Measurements from ENCODE around the gene NKPD1.

The NKPD1 gene

DNA sequence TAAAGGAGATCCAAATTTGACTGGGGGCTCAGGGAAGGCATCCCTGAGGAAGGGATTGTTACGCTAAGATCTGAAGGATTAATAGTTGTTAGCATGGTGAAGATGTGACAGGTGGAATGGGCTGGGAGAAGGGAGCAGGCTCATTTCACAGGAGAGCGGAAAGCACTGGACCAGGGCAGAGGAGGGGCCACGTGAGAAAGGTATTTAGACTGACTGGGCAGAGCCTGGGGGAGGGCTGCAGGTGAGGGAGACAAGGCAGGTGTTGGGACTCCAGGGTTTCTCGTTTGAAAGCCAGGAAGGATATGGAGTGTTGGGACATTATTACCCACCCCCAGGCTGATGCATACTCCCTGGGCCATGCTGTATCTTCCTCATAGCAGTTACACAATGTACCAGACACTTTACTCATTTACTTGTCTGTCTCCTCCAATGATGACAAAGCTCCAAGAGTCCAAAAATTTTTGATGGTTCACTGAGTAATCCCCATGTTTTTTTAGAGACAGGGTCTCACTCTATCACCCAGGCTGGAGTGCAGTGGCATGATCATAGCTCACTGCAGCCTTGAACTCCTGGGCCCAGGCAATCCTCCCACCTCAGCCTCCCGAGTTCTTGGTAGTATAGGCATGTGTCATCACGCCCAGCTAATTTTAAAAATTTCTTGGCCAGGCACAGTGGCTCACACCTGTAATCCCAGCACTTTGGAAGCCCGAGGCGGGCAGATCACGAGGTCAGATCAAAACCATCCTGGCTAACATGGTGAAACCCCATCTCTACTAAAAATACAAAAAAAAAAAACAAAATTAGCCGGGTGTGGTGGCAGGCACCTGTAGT is 14.9 kb upstream of the NKPD1 start:
- no peak for DNase-seq (ENCODE audit: low spot score)

DNA sequence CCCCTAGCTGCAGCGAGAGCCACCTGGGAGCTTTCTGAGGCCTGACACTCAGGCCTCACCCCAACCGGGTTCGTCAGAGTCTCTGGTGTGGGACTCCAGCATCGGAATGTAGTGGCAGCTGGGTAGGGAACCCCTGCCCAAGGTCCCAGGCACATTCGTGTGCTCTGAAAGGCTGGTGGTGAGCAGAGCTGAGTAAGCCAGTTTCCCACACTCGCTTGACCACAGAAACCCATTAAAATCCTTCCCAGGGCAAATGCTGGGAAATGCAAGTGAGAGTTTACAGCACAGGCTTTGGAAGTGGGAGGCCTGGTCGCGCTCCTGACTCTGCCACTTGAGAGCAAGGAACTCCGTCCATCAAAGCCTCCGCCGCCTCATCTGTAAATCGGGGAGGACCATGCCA is 13.0 kb upstream of the NKPD1 start:
- DNase-seq (ENCODE audit: low spot score) = no peak

DNA sequence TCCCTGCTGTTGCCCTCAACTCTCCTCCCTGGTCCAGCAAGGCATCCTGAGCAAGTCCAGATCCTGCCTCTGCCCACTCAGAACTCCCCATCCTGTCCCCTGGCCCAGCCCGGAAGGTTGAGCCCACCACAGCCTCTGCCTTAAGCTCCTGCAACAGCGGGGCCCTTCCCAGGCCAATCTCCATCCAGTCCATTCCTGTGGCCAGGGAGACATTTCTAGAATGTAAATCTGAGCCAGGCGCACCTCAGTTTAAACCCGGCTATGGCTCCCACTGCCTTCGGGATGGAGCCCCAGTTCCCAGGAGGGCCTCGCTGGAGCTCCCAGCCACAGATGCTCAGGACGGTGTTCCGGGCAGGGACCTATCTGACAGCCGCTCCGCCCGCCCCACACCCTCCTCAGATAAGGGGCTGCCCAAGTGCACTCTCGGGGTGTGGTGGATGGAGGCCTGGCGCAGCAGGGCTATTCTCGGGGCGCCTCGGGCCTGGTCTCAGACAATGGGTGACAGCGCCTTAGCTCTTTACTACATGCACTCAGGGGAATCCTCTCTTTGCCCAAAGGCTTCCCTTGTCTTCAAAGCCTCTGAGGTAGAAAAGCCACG is 11.9 kb upstream of the NKPD1 start:
- DNase-seq (ENCODE audit: low spot score) = no peak

DNA sequence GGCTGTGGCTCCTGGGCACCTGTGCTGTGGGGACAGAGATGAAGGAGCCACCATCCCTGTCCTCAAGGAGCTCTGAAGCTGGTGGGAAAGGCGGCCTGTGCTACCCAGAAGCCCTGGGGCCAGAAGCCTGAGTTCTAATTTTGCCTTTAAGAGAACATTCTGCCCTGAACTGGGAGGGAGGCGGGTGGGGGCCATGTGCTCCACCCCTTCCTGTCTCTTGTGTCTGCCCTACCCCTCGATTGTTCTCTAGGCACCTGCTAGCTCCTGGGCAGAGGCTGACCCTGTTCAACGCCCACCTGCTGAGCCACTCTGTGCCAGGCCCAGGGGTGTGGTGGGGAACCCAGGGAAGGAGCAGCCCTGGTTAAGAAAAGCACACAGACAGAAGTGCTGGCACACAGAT is 11.4 kb upstream of the NKPD1 start:
- DNase-seq (ENCODE audit: low spot score) = peak; percentile 52

DNA sequence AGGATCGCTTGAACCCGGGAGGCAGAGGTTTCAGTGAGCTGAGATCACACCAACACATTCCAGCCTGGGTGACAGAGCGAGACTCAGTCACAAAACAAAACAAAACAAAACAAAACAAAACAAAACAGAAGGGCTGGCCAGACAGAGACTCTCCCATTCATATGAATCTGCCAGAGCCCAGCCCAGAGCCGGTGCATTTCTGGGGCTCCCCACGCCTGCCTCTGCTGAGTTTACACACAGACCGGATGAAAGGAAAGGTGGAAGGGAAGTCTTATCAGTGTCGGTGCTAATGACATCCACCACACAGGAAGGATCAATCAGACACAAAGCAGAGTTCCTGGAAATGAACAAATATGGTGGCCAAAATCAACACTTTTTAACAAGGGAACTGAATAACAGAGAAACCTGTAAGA is 10.4 kb upstream of the NKPD1 start:
- peak; percentile 83 for DNase-seq (ENCODE audit: low spot score)

DNA sequence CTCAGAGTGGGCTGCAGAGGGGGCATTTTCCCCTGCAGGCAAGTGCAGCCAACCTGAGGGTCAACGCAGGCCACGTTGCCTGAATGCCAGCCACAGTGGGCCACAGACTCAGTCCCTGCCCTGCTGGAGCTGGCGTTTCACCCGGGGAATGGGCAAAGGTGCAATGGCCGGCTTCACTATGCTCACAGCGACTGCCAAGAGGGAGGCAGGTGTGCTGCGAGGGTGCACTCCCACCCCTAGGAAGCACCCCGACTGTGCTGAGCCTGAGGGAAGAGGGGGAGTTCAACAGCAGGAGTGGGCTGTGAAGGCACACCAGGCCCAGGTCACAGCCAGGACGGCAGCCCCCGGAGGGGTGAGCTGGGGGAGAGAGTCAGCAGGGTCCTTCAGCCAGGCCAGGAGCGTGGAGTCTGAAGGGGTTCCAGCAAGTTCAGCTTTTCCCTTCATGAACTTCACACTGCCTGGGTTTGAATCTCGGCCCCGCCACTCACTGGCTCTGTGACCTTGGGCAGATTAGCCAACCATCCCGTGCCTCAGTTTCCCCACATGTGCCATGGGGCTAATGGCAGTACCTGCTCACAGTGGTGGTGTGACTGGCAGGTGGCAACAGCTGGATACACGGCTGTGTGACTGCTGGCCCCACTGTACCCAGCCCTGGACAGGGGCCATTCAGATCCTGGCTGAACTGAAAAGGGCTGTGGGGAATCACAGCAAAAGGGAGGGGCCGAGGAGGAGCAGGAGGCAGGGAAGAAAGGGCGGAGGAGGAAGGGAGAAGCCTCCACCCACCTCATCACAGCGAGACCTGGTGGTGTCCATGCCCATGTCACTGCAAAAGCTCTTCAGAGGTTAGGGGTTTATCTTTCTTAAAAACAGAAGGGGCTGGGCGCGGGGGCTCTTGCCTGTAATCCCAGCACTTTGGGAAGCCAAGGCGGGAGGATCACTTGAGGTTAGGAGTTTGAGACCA is 9.6 kb upstream of the NKPD1 start:
- no peak for DNase-seq (ENCODE audit: low spot score)

DNA sequence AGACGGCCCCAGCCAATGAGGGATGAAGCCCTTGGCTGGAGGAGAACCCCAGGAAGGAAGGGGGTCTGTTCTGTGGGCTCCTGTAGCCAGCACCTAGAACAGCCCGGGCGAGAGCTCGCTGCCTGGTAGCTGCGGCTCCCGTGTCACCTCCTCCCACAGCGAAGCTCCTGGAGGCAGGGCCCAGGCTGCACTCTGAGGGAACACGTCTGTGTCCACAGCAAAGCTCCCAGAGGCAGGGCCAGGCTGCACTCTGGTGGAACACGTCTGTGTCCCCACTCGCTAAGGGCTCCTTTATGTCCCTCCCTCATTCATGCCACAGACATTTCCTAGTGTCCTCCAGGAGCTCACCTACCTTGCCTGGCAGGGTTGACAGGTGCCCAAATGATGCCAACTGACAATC is 8.8 kb upstream of the NKPD1 start:
- DNase-seq (ENCODE audit: low spot score) = no peak

DNA sequence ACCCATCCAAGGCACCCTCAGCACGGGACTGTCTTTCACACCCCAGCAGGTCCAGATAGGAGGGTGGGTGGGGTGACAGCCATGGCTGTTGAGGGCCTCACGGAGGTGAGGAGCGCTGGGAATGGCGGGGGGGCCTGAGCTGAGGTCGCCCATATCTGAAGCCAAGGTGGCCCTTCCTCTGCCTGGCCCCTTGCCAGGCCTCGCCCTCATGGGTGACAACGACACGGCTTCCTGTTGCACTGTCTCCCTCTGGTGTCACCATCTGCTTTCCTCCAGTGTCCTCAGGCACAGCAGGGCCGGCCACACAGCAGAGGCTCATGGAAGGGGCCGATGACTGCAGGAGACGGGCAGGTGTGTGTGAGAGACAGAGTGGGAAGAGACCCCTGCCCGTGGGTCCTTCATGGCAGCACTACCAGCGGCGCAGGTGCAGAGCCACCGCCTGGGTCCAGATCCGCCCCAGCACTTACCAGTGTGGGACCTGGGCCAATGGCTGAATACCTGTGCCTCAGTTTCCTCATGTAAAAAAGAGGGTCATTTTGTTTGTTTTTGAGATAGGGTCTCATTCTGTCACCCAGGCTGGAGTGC is 8.1 kb upstream of the NKPD1 start:
- DNase-seq (ENCODE audit: low spot score) = peak; percentile 22

DNA sequence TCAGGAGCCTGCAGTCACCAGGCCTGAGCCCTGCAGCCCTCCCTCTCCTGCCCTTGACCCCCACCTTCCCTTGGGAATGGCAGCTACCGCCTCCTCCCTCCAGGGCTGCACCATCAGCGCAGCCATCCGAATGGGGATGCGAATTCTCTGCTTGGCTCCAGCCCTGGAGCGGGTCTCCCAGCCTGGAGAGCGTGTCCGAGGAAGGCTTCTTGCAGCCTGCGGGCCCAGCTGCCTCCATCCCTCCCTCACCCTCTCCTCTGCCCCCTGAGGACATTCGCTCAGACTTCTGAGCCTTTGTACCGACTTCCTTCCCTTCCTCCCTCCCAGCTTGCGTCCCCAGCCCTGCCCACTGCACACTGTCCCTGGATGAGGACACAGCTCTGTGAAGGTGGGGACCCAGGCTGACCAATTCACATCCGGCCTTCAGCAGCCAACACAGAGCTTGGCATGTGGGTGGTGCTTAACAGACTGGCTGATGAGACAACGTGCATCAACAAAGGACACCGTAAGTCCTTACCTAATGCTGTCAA is 6.0 kb upstream of the NKPD1 start:
- no peak for DNase-seq (ENCODE audit: low spot score)

DNA sequence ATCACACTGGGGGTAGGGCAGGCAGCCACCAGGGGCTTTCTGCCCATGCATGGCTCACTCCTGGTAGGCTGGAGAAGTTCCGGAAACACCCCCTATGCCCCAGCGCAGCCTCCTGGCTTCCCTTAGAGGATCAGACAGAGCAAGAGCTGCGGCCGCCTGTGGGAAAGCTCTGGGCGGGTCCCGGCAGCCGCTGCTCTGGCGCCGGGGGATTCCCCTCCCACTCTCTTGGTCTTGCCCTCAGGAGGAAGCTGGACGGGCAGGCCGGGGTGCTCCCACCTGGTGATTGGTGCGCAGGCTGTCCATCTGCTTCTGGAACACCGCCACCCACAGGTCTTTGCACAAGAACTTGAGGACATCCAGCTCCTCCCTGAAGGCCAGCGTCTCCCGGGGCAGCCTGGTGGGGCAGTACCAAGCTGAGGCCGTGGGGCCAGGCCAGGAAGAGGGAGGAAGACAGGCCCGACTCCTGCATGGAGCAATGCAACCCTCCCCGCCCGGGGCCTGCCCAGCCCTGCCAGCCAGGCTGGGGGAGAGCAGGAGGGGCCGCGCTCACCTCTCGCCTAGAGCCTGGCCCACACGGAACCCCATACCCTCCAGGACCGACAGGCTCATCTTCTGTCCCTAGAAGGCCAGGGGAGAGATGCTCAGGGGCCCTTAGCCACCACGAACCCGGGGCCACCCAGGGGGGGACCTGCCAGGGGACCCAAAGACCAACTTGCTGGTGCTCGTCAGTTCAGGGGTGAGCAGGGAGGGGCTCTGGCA is 4.0 kb upstream of the NKPD1 start:
- peak; percentile 58 for DNase-seq (ENCODE audit: low spot score)

DNA sequence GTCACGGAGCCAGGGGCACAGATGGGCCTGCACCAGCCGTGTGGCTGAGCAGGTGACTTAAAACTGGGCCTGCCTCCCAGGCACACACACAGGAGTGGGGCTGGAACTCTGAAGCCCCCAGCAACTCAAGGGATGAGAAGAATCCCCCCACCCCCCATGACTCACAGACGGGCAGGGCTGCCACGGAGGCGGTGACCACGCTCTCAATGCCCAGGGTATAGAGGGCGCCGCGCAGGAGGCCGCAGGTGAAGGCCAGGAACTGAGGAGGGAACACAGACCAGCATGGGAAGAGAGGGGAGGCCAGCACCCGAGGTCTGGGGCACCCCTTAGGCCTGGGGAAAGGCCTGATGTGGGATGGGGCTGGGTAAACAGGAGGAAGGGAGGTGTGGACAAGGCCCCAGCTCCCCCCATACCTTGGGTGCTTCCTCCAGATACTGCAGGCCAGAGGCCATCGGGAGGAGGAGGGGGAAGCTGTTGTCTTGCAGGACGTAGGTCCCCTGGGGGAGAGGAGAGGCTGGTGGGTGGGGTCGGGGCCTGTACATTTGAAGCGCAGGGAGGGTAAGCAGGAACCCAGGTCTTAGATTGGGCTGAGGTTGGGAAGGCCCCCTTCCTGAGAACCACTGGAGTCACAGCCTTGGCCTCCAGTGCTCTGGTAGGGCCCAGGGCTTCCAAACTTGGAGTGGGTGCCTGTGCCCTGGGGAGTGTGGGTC is 3.1 kb upstream of the NKPD1 start:
- no peak for DNase-seq (ENCODE audit: low spot score)

DNA sequence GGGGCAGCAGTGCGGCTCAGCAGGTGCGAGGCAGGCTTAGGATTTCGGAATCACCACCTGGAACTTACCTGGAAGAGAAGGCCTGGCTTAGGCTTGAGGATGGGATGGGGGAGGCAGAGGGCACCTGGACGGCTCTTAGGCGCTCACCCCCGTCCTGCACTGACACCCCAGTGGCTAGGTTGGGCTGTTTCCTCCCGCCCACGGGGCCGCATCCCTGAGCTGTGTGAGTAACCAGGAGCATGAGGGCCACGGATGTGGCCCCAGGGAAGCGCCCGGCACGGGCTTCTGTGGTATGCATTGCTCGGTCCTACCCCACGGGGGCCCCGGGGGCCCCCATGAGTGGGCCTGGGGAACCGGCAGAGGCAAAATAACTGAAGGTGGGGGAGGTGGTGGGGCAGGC is 2.4 kb upstream of the NKPD1 start:
- no peak for DNase-seq (ENCODE audit: low spot score)

DNA sequence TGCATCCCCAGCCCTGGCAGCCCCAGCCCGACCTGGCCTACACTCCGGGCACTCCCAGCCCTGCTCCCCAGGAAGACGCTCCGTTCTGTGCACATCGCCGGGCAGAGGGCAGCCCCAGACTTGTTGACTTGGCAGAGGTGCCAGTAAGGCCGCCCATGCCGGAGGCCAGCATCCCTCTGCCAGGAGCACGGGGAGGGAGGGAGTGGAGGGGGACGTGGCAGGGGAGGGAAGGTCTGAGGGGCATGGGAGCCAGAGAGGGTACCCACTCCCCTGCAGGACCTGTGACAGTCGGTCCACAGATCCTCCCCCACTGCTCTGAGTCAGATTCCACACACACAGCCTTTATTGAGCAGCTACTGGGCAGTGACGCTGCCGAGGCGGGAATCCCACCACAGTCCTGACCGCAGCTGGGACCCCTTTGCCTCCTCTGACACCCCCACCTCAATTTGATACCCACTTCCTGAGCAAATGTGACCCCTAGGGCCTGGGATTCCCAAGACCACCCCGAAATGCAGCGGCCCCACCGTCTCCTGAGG is 1.9 kb upstream of the NKPD1 start:
- DNase-seq (ENCODE audit: low spot score) = no peak

DNA sequence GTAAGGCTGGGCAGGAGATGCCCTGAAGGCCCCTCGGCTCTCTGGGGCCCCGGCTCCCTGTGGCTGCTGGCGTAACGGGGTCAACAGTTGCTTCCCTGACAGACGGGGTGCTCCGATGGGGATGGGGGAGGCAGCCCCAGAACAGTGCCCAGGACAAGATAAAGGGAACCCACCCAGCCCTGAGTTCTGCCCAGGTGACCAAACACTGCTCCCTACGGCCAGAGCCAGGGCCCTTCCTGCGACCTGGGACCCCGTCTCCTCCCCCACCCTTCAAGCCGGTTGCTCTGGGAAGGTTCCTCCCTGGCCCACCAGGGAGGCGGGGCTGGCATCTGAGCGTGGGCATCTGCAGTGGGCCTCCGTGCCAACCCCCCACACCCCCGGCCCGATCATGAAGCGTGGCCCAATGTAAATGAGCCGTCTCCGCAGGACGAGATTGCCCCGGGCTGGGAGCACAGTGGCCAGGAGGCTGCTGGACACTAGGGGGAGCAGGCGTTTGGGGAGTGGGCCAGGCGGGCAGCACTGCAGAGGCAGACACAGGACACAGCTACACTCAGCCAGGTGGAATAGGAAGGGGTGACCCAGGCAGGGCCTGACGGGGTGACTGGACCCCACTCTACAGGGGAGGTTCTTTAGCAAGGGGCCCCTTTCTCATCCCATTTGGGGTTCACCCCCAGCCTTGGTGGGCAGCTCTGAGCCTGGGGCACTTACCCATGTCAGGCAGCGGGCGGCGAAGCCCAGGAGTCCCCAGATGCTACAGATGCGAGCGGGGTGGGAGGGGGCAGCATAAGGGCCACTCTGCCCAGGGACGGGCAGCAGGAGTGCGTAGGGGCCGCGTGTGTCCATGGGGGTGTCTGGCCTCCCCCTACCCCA is 1.2 kb upstream of the NKPD1 start:
- DNase-seq (ENCODE audit: low spot score) = no peak

DNA sequence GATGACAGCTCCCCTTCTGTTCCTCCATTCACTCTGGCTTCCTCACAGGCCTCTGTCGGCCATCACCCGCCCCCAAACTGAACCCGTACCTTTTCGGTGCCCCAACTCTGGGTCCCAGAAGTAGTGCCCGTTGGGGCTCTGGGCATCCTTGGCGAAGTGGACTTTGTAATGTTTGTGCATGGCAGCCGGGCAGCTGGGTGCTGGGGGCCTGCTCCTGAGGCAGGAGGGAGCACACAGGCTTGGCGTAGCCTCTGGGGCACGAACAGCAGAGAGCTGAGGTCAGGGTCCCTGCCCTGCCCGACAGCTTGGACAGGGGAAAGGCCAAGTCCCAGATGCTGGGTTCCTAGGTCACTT is 834 bp downstream of the NKPD1 start:
- DNase-seq (ENCODE audit: low spot score) = no peak

DNA sequence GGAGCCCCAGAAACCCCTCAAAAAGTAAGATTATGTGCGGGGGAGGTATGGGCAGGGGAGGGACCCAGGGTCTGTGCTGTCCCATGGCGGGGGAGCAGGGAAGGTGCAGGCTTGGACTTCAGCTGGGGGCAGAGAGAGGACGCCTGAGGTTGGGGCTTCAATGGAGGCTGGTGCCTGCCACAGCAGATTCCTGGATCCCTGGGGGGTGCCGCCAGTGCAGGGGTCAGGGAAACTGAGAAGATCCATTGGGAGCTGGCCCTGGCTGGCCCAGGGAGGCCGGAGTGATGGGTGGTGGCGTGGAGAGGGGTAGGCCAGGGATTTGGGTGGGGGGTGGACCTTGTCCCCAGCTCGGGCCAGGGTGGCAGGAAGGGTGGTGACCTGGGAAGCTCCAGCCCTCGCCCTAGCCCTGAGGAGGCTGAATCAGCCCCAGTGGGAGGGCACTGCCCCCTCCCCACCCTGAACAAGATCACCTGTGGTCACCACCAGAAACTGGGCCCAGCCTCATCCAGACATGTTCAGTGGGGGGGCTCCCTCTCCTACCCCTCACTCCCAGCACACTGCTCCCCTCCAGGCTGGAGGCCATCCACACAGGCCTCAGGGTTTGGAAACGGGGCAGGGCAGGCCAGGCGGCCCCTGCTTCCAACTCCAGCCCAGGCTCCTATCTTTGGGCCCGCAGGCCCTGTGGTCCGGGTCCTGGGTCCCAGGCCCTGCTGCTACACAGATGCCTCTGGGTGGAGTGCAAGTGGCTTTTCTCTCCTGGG is 1.4 kb downstream of the NKPD1 start:
- no peak for DNase-seq (ENCODE audit: low spot score)

DNA sequence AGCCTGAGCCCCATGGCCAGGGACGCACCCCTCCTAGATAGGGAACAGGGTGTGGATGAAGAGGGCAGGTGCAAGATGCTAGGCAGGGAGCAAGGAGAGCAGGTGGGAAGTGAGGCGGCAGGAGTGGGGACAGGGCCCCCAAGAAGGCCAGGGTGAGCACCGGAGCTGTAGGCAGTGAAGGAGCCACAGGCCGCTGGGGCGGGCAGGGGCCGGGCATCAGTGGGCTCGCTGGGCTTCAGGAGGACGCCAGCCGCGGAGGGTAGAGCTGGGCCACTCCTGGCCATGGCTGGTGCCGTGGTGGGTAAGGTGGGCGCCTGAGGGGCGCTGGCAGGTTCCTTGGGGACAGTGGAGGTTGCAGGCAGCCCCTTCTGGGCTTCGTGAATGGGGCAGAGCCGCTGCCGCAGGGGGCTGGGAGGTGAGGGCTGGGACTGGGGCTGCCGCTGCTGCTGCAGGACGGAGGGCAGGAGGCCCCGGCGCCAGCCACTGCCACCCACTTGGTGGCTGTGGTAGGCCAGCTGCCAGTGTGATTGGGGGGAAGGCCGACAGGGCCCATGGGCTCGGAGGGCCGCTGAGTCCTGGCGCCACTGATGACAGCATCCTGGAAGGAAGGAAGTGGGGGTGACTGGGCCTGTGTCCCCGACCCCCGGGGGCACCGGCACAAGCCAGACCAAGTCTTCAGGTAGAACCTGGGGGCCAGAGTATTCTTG is 2.1 kb downstream of the NKPD1 start:
- DNase-seq (ENCODE audit: low spot score) = no peak

DNA sequence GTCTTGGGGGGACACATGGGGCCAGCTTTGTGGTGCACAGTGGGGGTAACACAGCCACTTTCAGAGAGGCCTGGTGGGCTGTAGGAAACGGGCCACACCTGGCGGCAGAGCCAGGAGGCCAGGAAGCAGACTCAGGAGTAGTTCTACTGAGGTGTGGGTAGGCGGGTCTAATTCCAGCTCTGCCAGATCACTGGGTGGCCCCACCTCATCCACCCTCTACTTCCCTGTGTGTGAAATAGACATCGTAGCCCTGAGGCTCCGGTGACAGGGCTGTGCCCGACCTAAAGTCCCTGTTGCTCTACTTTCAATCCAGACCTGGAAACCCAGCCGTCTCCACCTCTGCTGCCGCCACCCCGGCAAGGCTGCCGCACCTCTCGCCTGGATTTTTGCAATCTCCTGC is 4.0 kb downstream of the NKPD1 start:
- no peak for DNase-seq (ENCODE audit: low spot score)

Data from CD4-positive, alpha-beta T cell treated with Interleukin-15 for 4 hours (primary cell).